ENCODE measurements around the gene SH3RF3.
A peak's percentile ranks its signal among the peaks of the same experiment; 100 is the strongest.

SH3RF3 gene

GRCh38 chr2:109384308-109385271 lies 255.6 kb downstream of the SH3RF3 start:
- no peak for DNase-seq

DNA sequence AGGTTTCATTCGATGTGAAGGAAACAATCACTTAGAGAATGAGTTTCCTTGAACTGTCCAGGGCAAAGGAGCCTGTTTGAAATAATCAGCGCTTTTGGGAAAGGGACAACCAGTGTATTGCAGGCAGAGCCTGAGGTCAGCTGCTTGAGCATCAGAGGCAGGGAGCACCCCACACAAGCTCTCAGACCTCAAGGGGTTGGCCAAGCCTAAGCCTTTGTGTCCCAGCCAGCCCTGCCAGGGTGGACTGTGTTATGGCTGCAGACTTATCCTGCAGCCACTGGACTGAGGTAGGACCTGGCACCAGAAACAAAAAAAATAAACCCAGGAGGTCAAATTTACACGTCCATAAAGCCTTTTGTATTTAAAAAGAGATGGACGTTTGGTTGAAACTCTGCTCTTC lies 256.5 kb downstream of the SH3RF3 start:
- no peak for DNase-seq

- no peak for DNase-seq
These were observed 257.1 kb downstream of the SH3RF3 start for GRCh38 chr2:109386004-109386695.

- no peak for DNase-seq
These were observed 258.3 kb downstream of the SH3RF3 start for GRCh38 chr2:109387221-109387735.

GRCh38 chr2:109387778-109388469 lies 258.9 kb downstream of the SH3RF3 start:
- no peak for DNase-seq

- no peak for DNase-seq
These were observed 262.2 kb downstream of the SH3RF3 start for GRCh38 chr2:109391243-109391642.

DNA sequence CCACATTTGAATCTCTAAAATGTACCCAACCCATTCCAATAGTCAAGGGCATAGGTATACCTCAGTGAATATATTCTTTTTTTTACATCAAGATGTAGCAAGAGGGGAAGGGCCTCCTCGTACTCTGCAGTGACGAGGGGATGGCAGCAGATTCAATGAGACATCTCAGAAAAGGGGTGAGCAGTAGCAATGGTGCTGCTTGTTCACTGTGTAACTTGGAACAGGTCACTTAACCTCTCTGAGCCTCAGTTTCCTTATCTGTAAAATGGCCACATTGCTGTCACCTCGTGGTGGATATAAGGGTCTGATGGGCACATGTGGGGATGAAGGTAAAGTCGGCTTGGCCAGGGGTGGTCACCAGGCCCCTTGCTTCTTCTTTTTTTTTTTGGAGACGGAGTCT lies 263.1 kb downstream of the SH3RF3 start:
- DNase-seq, result no peak

DNA sequence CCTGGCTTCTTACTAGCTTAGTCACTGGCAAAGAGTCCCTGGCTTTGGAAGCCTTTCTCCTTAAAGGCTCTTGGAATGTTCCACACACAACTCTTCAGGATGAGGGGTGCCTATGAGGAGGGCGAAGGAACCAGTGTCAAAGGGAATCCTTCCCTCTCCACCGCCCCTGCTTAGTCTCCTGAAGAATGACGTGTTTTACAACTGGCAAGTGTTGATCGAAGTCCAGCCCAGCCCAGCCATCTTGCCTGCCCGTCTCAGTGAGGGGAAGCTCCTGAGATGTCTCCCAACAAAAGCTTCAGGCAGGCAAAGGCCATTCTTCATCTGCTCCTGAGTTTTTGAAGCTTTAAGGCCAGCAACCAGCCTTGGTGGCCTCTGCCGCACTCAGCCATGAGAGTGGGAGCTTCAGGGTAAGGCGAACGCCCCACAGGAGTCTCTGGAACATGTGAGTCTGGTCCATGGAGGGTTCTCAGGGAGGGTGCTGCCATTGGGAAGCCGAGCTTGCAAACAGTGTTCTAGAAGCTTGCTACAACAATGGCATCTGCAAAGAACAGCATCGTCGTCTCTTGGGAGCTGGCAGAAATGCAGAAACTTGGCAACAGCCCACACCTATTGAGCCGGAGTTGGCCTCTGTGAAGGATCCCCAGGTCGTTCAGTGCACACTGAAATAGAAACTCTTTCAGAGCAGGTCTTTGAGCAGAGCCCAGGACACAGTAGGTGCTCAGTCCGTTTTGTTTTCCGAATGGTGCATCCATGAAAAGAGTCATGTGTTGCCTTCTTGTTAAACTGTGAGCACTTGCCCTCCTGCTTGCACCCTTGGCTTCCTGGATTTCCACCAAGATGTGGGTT lies 264.0 kb downstream of the SH3RF3 start:
- no peak for DNase-seq

DNA sequence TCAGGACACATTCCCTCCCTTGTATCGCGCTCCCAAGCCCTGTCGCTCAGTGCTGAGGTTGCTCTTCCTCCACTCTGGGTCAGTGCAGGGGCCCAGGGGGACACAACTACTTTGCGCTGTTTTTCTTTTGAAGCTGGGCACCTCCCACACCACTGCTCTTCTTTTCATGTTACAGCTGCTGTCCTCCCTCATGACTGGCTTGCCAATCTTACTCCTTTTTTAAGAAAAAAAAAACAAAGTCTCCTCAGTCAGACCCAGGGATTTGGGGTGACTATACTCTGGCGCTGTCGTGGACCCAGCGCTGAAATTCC lies 264.6 kb downstream of the SH3RF3 start:
- no peak for DNase-seq

DNA sequence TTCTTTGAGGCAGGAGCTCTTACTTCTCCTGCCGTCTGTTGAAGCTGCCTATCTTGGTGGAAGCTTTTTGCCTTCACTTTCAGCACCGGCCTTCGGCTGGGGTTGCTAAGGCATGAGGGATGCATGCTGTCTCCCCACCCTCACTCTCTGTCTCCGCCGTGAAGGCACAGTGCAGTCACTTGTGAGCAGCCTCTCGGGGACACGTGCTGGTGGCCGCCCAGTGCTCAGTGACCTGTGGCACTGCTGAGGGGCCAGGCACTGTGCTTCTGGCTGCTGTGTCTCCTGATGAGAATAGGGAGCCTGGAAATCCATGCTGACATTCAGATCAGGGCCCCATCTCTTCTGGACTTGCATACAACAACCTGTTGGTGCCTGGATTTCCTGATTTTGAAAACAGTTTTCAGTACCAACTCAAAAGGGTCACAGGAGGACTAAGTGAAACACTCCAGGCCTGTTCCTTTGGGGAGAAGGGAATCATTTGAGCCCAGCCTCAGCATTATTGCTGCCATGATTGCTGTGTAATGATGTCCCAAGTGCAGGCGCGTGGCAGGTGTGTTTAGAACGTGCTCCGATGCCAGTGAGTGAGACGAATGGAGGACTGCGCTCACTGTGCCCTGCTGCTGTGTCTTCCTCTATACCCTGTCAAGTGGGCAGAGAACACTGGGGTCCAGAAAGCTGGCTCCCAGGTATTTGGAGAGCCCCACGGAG lies 266.6 kb downstream of the SH3RF3 start:
- no peak for DNase-seq

- no peak for DNase-seq
These were observed 267.5 kb downstream of the SH3RF3 start for GRCh38 chr2:109396202-109397180.

DNA sequence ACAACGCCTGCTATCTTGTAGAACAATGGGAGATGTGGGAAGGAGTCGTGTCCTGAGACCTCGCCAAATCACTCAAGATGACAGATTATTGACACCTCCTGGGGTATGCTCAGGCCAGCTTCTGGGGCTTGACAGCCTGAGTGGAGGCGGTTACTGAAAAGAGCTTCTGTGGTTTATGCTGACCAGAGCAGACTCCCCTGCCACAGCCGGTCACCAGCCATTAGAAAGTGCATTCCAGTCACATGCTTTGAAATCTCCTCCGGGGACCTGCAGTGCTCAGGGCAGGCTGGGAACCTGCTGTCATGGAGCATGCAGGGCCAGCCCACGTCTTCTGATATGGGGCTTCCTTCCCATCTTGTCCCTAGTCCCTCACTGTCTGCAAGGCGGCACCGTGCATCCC lies 268.9 kb downstream of the SH3RF3 start:
- no peak for DNase-seq

DNA sequence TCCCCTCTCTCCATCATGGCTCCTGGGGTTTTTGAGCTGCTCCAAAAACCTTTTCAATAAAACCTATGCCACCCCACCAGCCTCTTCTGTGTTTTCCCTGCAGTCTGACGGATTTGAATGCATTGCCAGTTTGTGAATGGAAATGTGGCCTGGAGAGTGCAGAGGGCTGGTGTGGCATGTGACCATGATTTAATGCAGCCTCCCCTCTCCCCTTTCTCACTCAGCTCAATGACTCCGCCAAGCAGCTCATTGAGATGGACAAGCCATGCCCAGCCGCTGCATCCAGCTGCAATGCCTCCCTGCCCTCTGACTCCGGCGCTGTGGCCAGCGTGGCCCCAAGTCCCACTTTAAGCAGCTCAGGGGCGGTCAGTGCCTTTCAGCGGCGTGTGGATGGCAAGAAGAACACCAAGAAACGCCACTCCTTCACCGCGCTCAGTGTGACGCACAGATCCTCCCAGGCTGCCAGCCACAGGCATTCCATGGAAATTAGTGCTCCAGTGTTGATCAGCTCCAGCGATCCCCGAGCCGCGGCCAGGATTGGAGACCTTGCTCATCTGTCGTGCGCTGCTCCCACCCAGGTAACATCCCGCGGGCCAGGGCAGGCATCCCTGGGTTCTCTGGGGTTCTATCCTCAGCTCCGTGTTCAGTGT lies 269.5 kb downstream of the SH3RF3 start:
- DNase-seq, result no peak

DNA sequence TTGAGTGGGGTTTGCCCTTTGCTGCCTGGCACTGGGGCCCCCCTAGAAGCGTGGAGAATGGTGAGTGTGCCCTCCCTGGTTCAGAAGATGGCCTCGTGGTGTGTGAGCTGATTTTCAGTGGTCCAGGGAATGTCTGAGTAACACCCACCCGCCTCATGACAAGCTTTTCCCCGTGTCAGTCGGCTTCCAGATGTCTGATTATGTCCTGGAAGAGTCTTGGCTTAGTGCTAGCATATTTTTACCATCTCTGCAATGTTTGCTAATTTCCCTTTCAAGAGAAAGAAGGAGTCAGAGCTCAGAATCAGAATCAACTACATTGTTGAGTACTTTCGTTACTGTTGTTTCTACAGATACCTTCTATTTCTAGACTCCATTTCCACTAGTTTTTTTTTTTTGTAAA lies 270.1 kb downstream of the SH3RF3 start:
- no peak for DNase-seq

GRCh38 chr2:109400102-109400501 lies 271.1 kb downstream of the SH3RF3 start:
- no peak for DNase-seq

- DNase-seq, result no peak
These were observed 272.4 kb downstream of the SH3RF3 start for GRCh38 chr2:109401370-109401769.

DNA sequence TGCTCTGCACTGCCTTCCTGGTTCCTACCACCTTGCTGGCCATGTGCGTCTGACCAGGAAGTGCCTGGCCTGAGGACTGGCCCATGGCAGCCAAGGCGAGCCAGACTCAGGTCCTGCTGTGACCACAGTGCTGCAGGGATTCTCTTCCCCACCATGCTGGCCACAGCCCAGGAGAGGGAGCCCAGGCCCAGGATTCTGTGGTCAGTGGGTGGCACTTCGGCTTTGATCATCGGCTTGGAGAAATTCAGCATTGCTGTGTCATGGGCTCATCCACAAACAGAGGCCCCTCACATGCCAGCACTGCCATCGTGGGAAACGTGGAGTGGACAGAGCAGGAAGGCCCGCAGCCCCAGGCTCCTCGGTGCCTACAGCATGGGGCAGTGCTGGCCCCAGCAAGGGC lies 273.2 kb downstream of the SH3RF3 start:
- no peak for DNase-seq

GRCh38 chr2:109402980-109403840 lies 274.2 kb downstream of the SH3RF3 start:
- peak; percentile 37 for DNase-seq

DNA sequence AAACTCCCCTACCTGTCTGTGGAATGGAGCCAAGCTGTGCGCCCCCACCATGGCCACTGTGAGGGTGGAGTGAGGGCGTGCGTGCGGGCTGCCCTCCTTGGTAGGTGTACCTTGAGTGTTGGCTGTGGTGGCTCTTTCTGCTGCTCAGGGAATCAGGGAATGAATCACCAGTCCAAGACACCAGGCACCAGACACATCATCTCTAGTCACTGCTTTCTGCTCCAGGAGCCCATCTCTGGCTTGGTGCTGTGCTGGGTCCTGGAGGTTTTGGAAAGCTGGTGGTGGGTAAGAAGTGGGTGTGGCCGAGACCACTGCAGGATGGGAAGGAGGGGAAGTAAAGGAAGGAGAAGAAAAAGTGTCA lies 274.8 kb downstream of the SH3RF3 start:
- DNase-seq, result no peak

Data from NK-92 treated with Interleukin-12 subunit alpha and Interleukin-12 subunit beta, amount 100 ng/mL, for 24 hours (cell line).